Measurements from ENCODE around the gene IGF1.

IGF1 gene

DNA sequence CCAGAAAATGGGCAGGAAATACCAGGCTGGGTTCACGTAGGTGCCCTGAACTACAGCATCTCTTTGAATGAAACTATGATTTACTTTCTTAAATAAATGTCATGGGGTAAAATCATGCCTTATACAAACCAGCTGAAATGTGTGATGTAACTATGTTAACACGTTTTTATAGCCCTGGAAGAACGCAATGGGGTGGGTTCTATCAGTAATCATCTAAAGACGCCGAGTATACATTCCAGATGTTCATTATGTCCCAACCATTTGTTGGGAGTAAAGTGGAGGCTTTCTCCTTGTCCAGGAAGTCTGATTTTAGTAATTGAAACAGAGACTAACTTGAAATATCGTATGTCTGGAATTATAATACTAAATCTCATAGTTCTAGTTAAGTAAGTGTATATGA, 16.2 kb upstream of the IGF1 start:
- no peak overlapping the region for H3K27ac ChIP-seq (ENCODE audit: low read length)
- no peaks in the 10 kb centered on the region for H3K4me1 ChIP-seq (ENCODE audit: low read length)
- H3K9me3 ChIP-seq (replicated peaks; ENCODE audit: insufficient read depth, low read length): no peaks in the 10 kb centered on the region
- H3K4me2 ChIP-seq (ENCODE audit: low read depth, low read length): no peak overlapping the region
- no peak overlapping the region for H2AFZ ChIP-seq (ENCODE audit: low read length)
- no peak for DNase-seq
- H3K9me2 ChIP-seq (replicated peaks; ENCODE audit: insufficient read depth, low read length): no peaks in the 10 kb centered on the region
- no peak overlapping the region for H3K9ac ChIP-seq (ENCODE audit: low read length)
- H3K36me3 ChIP-seq (replicated peaks; ENCODE audit: insufficient read depth, low read length): no peaks in the 10 kb centered on the region
- no peaks in the 10 kb centered on the region for H3K79me2 ChIP-seq (ENCODE audit: low read length)
- no peaks in the 10 kb centered on the region for H3K27me3 ChIP-seq (replicated peaks; ENCODE audit: insufficient read depth, low read length)
- no peak overlapping the region for H3K4me3 ChIP-seq (ENCODE audit: low read length)
- H4K20me1 ChIP-seq (ENCODE audit: insufficient read depth, low read length): no peaks in the 10 kb centered on the region
- no peaks in the 10 kb centered on the region for H3F3A ChIP-seq (ENCODE audit: insufficient read depth, low read length)
- TF ChIP-seq, protein P1, sequence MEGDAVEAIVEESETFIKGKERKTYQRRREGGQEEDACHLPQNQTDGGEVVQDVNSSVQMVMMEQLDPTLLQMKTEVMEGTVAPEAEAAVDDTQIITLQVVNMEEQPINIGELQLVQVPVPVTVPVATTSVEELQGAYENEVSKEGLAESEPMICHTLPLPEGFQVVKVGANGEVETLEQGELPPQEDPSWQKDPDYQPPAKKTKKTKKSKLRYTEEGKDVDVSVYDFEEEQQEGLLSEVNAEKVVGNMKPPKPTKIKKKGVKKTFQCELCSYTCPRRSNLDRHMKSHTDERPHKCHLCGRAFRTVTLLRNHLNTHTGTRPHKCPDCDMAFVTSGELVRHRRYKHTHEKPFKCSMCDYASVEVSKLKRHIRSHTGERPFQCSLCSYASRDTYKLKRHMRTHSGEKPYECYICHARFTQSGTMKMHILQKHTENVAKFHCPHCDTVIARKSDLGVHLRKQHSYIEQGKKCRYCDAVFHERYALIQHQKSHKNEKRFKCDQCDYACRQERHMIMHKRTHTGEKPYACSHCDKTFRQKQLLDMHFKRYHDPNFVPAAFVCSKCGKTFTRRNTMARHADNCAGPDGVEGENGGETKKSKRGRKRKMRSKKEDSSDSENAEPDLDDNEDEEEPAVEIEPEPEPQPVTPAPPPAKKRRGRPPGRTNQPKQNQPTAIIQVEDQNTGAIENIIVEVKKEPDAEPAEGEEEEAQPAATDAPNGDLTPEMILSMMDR (IDR thresholded peaks at IDR 0.05; ENCODE audit: low read length): no peak
- no peak for TF ChIP-seq EZH2phosphoT487 (IDR thresholded peaks at IDR 0.05; ENCODE audit: low read length)
- TF ChIP-seq EZH2 (optimal IDR thresholded peaks at IDR 0.05; ENCODE audit: low read depth, low read length): no peak

DNA sequence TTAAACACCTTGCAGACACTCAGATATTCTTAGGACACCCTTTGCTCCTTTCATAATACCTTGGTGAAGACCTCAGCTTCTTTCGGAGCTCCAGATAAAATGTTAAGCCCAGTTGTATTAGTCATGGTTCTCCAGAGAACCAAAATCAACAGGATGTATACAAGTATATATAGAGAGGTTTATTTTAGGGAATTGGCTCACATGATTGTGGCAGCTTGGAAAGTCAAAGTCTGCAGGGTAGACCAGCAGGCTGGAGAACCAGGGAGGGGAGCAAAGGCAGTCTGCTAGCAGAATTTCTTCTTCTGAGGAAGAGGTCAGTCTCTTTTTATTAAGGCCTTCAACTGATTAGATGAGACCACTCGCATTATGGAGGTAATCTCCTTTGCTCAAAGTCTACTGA, 6.9 kb upstream of the IGF1 start:
- Histone ChIP-seq H3K27me3 (replicated peaks; ENCODE audit: insufficient read depth, low read length) (no peaks in the 10 kb centered on the region), H3K4me2 (ENCODE audit: low read depth, low read length) (no peak overlapping the region), H3K36me3 (replicated peaks; ENCODE audit: insufficient read depth, low read length) (no peaks in the 10 kb centered on the region), H3K4me1 (ENCODE audit: low read length) (peaks cover 17% of the 10 kb centered on the region), H3K27ac (ENCODE audit: low read length) (no peak overlapping the region), H3K9me3 (replicated peaks; ENCODE audit: insufficient read depth, low read length) (no peaks in the 10 kb centered on the region), H3K9ac (ENCODE audit: low read length) (no peak overlapping the region), H3F3A (ENCODE audit: insufficient read depth, low read length) (peaks cover 24% of the 10 kb centered on the region), H3K9me2 (replicated peaks; ENCODE audit: insufficient read depth, low read length) (no peaks in the 10 kb centered on the region), H4K20me1 (ENCODE audit: insufficient read depth, low read length) (no peaks in the 10 kb centered on the region), H2AFZ (ENCODE audit: low read length) (no peak overlapping the region), H3K4me3 (ENCODE audit: low read length) (no peak overlapping the region), H3K79me2 (ENCODE audit: low read length) (no peaks in the 10 kb centered on the region)
- TF ChIP-seq, protein P1 (IDR thresholded peaks at IDR 0.05; ENCODE audit: low read length): no peak
- no peak for TF ChIP-seq EZH2 (optimal IDR thresholded peaks at IDR 0.05; ENCODE audit: low read depth, low read length)
- no peak for TF ChIP-seq EZH2phosphoT487 (IDR thresholded peaks at IDR 0.05; ENCODE audit: low read length)
- DNase-seq: no peak

DNA sequence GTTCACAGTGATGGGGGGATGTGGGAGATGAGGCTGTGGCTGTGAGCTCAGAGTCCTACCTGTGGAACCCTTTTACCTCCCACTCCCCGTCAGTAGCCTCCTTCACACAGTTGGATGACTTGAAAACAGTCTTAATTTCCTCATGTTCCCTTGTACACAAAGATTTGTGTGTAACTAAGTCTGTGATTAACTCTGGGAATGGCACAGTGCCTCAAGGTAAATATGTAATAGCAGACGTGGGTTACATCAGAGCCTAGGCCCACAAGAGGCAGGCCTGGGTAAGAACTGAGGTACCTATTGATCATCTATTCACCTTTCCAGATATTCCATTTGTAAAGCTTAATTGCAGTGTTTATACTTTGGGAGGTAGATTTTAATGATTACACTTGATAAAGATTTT, 5.8 kb upstream of the IGF1 start:
- Histone ChIP-seq H3K9me3 (replicated peaks; ENCODE audit: insufficient read depth, low read length) (no peaks in the 10 kb centered on the region), H3K4me2 (ENCODE audit: low read depth, low read length) (no peak overlapping the region), H4K20me1 (ENCODE audit: insufficient read depth, low read length) (no peaks in the 10 kb centered on the region), H3K27ac (ENCODE audit: low read length) (no peak overlapping the region), H3K9me2 (replicated peaks; ENCODE audit: insufficient read depth, low read length) (no peaks in the 10 kb centered on the region), H3K27me3 (replicated peaks; ENCODE audit: insufficient read depth, low read length) (no peaks in the 10 kb centered on the region), H3K79me2 (ENCODE audit: low read length) (no peaks in the 10 kb centered on the region), H2AFZ (ENCODE audit: low read length) (no peak overlapping the region), H3K36me3 (replicated peaks; ENCODE audit: insufficient read depth, low read length) (no peaks in the 10 kb centered on the region), H3F3A (ENCODE audit: insufficient read depth, low read length) (peaks cover 33% of the 10 kb centered on the region), H3K4me1 (ENCODE audit: low read length) (peaks cover 27% of the 10 kb centered on the region), H3K9ac (ENCODE audit: low read length) (no peak overlapping the region), H3K4me3 (ENCODE audit: low read length) (no peak overlapping the region)
- no peak for TF ChIP-seq EZH2 (optimal IDR thresholded peaks at IDR 0.05; ENCODE audit: low read depth, low read length)
- TF ChIP-seq, protein P1 (IDR thresholded peaks at IDR 0.05; ENCODE audit: low read length): no peak
- TF ChIP-seq EZH2phosphoT487 (IDR thresholded peaks at IDR 0.05; ENCODE audit: low read length): no peak
- no peak for DNase-seq

Data from MM.1S (cell line).